NB4 (cell line): ENCODE data around the gene SESN3.
"Not testable (repeated sequence)": the region's sequence is repeated elsewhere in the genome, so short reads cannot be mapped to it uniquely, and the experiment has no call there.

Experiments
- DNase-seq: peaks from one replicate; pipeline ENCODE4 v3.0.0; 2010; ENCODE audit warnings: low read depth
- H3K4me3 ChIP-seq: one replicate; pipeline ENCODE4 v1.5.1; 2011; ENCODE audit warnings: mild to moderate bottlenecking, low read depth, low read length, moderate library complexity
- CTCF ChIP-seq: IDR thresholded peaks from one replicate; pipeline ENCODE4 v1.5.1; 2012; ENCODE audit warnings: low read depth, low read length
- MAX ChIP-seq: IDR thresholded peaks from 2 replicates; pipeline ENCODE4 v1.6.1; 2011; ENCODE audit warnings: low read depth, low read length
- MYC ChIP-seq: IDR thresholded peaks from 2 replicates; pipeline ENCODE4 v1.6.1; 2011; ENCODE audit warnings: low read depth, low read length
- POLR2A ChIP-seq: IDR thresholded peaks from 2 replicates; pipeline ENCODE4 v1.6.1; 2011; ENCODE audit warnings: mild to moderate bottlenecking; ENCODE audit not compliant: insufficient read length; ENCODE audit errors: extremely low read depth

The SESN3 gene

GRCh38 chr11:95138448-95138847, 92.6 kb downstream of the SESN3 start:
- H3K4me3 ChIP-seq, result no peak overlapping the region
- no peak for DNase-seq
- TF ChIP-seq CTCF, result peak; percentile 26
- TF ChIP-seq POLR2A, result no peak
- TF ChIP-seq MYC, result no peak
- no peak for TF ChIP-seq MAX

- no peak overlapping the region for H3K4me3 ChIP-seq
- TF ChIP-seq CTCF (no peak), MAX (no peak), POLR2A (no peak), MYC (no peak)
- DNase-seq, result no peak
Measured at GRCh38 chr11:95137299-95137698, 93.7 kb downstream of the SESN3 start.

- not testable (repeated sequence) for H3K4me3 ChIP-seq, DNase-seq
Measured at GRCh38 chr11:95136747-95137146, 94.3 kb downstream of the SESN3 start.

- no peak for TF ChIP-seq POLR2A
- TF ChIP-seq MAX, result no peak
- TF ChIP-seq CTCF, result no peak
- TF ChIP-seq MYC, result no peak
- no peak for DNase-seq
- no peak overlapping the region for H3K4me3 ChIP-seq
Measured at GRCh38 chr11:95135880-95136279, 95.1 kb downstream of the SESN3 start.

- DNase-seq, result no peak
- H3K4me3 ChIP-seq, result no peak overlapping the region
- TF ChIP-seq POLR2A (no peak), MAX (no peak), CTCF (no peak), MYC (no peak)
Measured at GRCh38 chr11:95135155-95135554, 95.8 kb downstream of the SESN3 start.

GRCh38 chr11:95134491-95134890, 96.5 kb downstream of the SESN3 start:
- DNase-seq, result no peak
- no peak for TF ChIP-seq MYC
- no peak for TF ChIP-seq MAX
- no peak for TF ChIP-seq CTCF
- no peak for TF ChIP-seq POLR2A
- H3K4me3 ChIP-seq, result no peak overlapping the region
